SK-N-SH (cell line): ENCODE data around the gene FTO. TPM values are rescaled to one million over a fixed set of nuclear protein-coding genes. Genes with fewer than 3 reads are reported as not detected.

ENCODE experiments used
- CTCF ChIA-PET: fragments of 300-600, 350-600 bp; formaldehyde crosslinking; extraction: SDS; loops from one replicate; lab custom pipeline; 2021; lab: Yijun Ruan, JAX
- POLR2A ChIA-PET: fragments of 350-600 bp; sonication (Branson Sonifier 250); formaldehyde crosslinking; extraction: SDS; loops from one replicate; lab custom pipeline; 2020; ENCODE audit warnings: antibody characterized with exemption, inconsistent platforms; lab: Yijun Ruan, JAX
- DNase-seq: peaks from one replicate; pipeline ENCODE4 v3.0.0; 2012
- H2AFZ ChIP-seq: fragments of 200-600 bp; sonication (generic); 2 replicates; pipeline ENCODE4 v1.8.1; 2016; ENCODE audit warnings: antibody characterized with exemption, mild to moderate bottlenecking, low read depth
- H3F3A ChIP-seq: fragments of 200-600 bp; sonication (generic); replicated peaks from 2 replicates; pipeline ENCODE3; 2016; ENCODE audit warnings: antibody characterized with exemption, mild to moderate bottlenecking; ENCODE audit not compliant: insufficient read depth
- H3K27ac ChIP-seq, 2 experiments: fragments of 200-500 bp in 1 of 2; fragments of 200-600 bp in 1 of 2; sonication (Bioruptor generic) in 1 of 2; sonication (generic), shearing (Covaris generic) in 1 of 2; 2 replicates each; pipeline versions ENCODE4 v1.5.1 to v1.6.1; 2014 to 2016; ENCODE audit warnings: low read depth in 2 of 2, inconsistent platforms in 1 of 2, low read length in 1 of 2, mild to moderate bottlenecking in 1 of 2, mixed read lengths in 1 of 2
- H3K27me3 ChIP-seq: fragments of 200-600 bp; sonication (generic), shearing (Covaris generic); 2 replicates; pipeline ENCODE4 v1.6.1; 2016; ENCODE audit warnings: mixed run types; ENCODE audit not compliant: insufficient read depth
- H3K36me3 ChIP-seq, 2 experiments: fragments of 200-500 bp in 1 of 2; fragments of 200-600 bp in 1 of 2; sonication (Bioruptor generic) in 1 of 2; sonication (generic) in 1 of 2; replicated peaks in 1 of 2; 2 replicates each; pipeline versions ENCODE3 to v1.5.1; 2014 to 2016; ENCODE audit warnings: low read length in 1 of 2, mild to moderate bottlenecking in 1 of 2; ENCODE audit not compliant: insufficient read depth in 2 of 2, control insufficient read depth in 1 of 2
- H3K4me1 ChIP-seq, 2 experiments: fragments of 200-500 bp in 1 of 2; fragments of 200-600 bp in 1 of 2; sonication (Bioruptor generic) in 1 of 2; sonication (generic), shearing (Covaris generic) in 1 of 2; 2 replicates each; pipeline versions ENCODE4 v1.5.1 to v1.6.1; 2014 to 2016; ENCODE audit warnings: low read depth in 1 of 2, low read length in 1 of 2, mixed run types in 1 of 2; ENCODE audit not compliant: insufficient read depth in 2 of 2, control insufficient read depth in 1 of 2
- H3K4me2 ChIP-seq: fragments of 200-600 bp; sonication (generic), shearing (Covaris generic); 2 replicates; pipeline ENCODE4 v1.6.1; 2017; ENCODE audit warnings: mixed run types
- H3K4me3 ChIP-seq, 2 experiments: fragments of 200-500 bp in 1 of 2; fragments of 200-600 bp in 1 of 2; sonication (Bioruptor generic) in 1 of 2; sonication (generic), shearing (Covaris generic) in 1 of 2; 2 replicates each; pipeline versions ENCODE4 v1.5.1 to v1.8.1; 2014 to 2016; ENCODE audit warnings: low read depth in 2 of 2, inconsistent platforms in 1 of 2, low read length in 1 of 2, mild to moderate bottlenecking in 1 of 2, mixed read lengths in 1 of 2, moderate library complexity in 1 of 2
- H3K79me2 ChIP-seq: fragments of 200-600 bp; sonication (generic); 2 replicates; pipeline ENCODE4 v1.8.1; 2017; ENCODE audit warnings: mild to moderate bottlenecking; ENCODE audit not compliant: insufficient read depth
- H3K9ac ChIP-seq: fragments of 200-600 bp; sonication (generic); 2 replicates; pipeline ENCODE4 v1.6.1; 2017; ENCODE audit warnings: mixed run types
- H3K9me2 ChIP-seq: fragments of 200-600 bp; sonication (generic); 2 replicates; pipeline ENCODE4 v1.6.1; 2017; ENCODE audit warnings: mixed run types
- H3K9me3 ChIP-seq: fragments of 200-600 bp; sonication (generic); 2 replicates; pipeline ENCODE4 v1.6.1; 2017; ENCODE audit warnings: mixed run types, mild to moderate bottlenecking, moderate library complexity
- H4K20me1 ChIP-seq: fragments of 200-600 bp; sonication (generic); 2 replicates; pipeline ENCODE4 v1.6.1; 2017; ENCODE audit warnings: mild to moderate bottlenecking, mixed run types; ENCODE audit not compliant: insufficient read depth
- EP300 ChIP-seq, 2 experiments: IDR thresholded peaks; 2 replicates each; pipeline versions ENCODE4 v1.4.0 to v1.6.1; 2012; ENCODE audit warnings: borderline replicate concordance in 1 of 2, low read depth in 1 of 2, low read length in 1 of 2
- EZH2phosphoT487 ChIP-seq: fragments of 200-600 bp; sonication (generic); IDR thresholded peaks from 2 replicates; pipeline ENCODE4 v1.6.1; 2017; ENCODE audit warnings: low read depth, mixed run types, mild to moderate bottlenecking, antibody characterized with exemption, moderate library complexity, borderline replicate concordance
- GABPA ChIP-seq: IDR thresholded peaks from 2 replicates; pipeline ENCODE4 v1.4.0; 2012; ENCODE audit warnings: low read depth, mild to moderate bottlenecking
- JUND ChIP-seq: IDR thresholded peaks from 2 replicates; pipeline ENCODE4 v1.4.0; 2012
- NRF1 ChIP-seq: IDR thresholded peaks from 2 replicates; pipeline ENCODE4 v1.6.1; 2012; ENCODE audit warnings: low read depth, mild to moderate bottlenecking, low read length
- RCOR1 ChIP-seq: fragments of 150-350 bp; IDR thresholded peaks from 2 replicates; pipeline ENCODE4 v1.6.1; 2017; ENCODE audit warnings: antibody characterized with exemption, low read length
- SIN3A ChIP-seq: IDR thresholded peaks from 2 replicates; pipeline ENCODE4 v1.6.1; 2012; ENCODE audit warnings: low read depth, mild to moderate bottlenecking, low read length, moderate library complexity, borderline replicate concordance
- SMC3 ChIP-seq: IDR thresholded peaks from 2 replicates; pipeline ENCODE4 v1.6.1; 2012; ENCODE audit warnings: low read depth, low read length, improper control_type of control experiment
- TCF12 ChIP-seq: IDR thresholded peaks from 2 replicates; pipeline ENCODE4 v1.4.0; 2012
- YY1 ChIP-seq: IDR thresholded peaks from 2 replicates; pipeline ENCODE4 v1.4.0; 2012; ENCODE audit warnings: low read depth, mild to moderate bottlenecking
- WGBS: methylation state at CpG from one replicate; pipeline ENCODE4 v1.1.6; 2017; ENCODE audit warnings: low lambda C conversion rate; 5-methylcytosine and 5-hydroxymethylcytosine counted together
- polyA plus RNA-seq, 3 experiments: library from polyadenylated mRNA; depleted of rRNA; stranded (reverse); fragments of >200 nt; gene quantifications; 2 replicates each; pipeline ENCODE4 v1.2.3, GENCODE V29; 2012
- TF ChIP-seq, protein P1 (sequence below): IDR thresholded peaks from 2 replicates; pipeline ENCODE4 v1.4.0; 2012; ENCODE audit warnings: low read depth, borderline replicate concordance
- TF ChIP-seq, protein P2 (sequence below): fragments of 200-600 bp; sonication (generic); IDR thresholded peaks from 2 replicates; pipeline ENCODE4 v1.6.1; 2017; ENCODE audit warnings: antibody characterized with exemption, mild to moderate bottlenecking, moderate library complexity
- TF ChIP-seq, protein P3 (sequence below): IDR thresholded peaks from 2 replicates; pipeline ENCODE4 v1.6.1; 2012; ENCODE audit warnings: mild to moderate bottlenecking, low read depth, low read length, moderate library complexity
- TF ChIP-seq, protein P4 (sequence below): fragments of 150-350 bp; IDR thresholded peaks from 2 replicates; pipeline ENCODE4 v1.6.1; 2017; ENCODE audit warnings: antibody characterized with exemption, low read length, low read depth, borderline replicate concordance
- TF ChIP-seq, protein P5 (sequence below): IDR thresholded peaks from 2 replicates; pipeline ENCODE4 v1.4.0; 2012; ENCODE audit warnings: low read depth, borderline replicate concordance

FTO gene
- polyA plus RNA-seq, 1 of the 3 experiments (the other 2 are of a cell fraction) = 41.2 TPM

DNA sequence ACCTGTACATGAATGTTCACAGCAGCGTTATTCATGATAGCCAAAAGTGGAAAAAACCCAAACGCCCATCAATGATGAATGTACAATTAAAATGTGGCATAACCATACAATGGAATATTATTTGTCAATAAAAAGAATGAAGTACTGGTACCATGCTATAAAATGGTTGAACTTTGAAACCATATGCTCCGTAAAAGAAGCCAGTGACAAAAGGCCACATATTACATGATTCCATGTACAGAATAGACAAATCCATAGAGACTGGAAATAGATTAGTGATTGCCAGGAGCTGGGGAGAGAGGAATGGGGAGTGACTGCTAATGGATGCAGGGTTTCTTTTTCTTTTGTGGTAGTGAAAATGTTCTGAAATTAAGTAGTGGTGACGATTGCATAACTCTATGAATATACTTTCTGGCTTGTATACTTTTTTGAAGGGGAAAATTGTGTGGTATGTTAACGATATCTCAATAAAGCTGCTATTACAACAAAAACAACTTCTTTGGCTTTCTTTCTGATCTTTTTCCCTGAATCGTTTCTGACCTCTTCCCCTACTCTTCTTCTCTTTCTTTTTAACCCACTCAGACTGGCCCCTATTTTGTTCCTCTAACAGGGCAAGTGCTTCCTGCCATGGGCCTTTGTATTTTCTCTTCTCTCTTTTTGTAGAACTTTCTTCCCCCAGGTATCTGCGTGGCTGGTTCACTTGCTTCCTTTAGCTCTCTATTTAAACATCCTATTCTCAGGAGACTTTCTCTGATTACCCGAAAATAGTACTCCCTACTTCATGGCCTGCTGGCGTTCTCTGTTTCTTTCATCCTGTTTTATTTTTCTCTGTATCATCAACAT lies 67.9 kb downstream of the FTO start (continued):
- TF ChIP-seq, protein P1, sequence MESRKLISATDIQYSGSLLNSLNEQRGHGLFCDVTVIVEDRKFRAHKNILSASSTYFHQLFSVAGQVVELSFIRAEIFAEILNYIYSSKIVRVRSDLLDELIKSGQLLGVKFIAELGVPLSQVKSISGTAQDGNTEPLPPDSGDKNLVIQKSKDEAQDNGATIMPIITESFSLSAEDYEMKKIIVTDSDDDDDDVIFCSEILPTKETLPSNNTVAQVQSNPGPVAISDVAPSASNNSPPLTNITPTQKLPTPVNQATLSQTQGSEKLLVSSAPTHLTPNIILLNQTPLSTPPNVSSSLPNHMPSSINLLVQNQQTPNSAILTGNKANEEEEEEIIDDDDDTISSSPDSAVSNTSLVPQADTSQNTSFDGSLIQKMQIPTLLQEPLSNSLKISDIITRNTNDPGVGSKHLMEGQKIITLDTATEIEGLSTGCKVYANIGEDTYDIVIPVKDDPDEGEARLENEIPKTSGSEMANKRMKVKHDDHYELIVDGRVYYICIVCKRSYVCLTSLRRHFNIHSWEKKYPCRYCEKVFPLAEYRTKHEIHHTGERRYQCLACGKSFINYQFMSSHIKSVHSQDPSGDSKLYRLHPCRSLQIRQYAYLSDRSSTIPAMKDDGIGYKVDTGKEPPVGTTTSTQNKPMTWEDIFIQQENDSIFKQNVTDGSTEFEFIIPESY = no peak
- TF ChIP-seq SMC3 = no peak
- TF ChIP-seq JUND = no peak
- no peak for TF ChIP-seq EZH2phosphoT487
- TF ChIP-seq, protein P2, sequence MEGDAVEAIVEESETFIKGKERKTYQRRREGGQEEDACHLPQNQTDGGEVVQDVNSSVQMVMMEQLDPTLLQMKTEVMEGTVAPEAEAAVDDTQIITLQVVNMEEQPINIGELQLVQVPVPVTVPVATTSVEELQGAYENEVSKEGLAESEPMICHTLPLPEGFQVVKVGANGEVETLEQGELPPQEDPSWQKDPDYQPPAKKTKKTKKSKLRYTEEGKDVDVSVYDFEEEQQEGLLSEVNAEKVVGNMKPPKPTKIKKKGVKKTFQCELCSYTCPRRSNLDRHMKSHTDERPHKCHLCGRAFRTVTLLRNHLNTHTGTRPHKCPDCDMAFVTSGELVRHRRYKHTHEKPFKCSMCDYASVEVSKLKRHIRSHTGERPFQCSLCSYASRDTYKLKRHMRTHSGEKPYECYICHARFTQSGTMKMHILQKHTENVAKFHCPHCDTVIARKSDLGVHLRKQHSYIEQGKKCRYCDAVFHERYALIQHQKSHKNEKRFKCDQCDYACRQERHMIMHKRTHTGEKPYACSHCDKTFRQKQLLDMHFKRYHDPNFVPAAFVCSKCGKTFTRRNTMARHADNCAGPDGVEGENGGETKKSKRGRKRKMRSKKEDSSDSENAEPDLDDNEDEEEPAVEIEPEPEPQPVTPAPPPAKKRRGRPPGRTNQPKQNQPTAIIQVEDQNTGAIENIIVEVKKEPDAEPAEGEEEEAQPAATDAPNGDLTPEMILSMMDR = no peak
- TF ChIP-seq, all 33 proteins: peak for 0

DNA sequence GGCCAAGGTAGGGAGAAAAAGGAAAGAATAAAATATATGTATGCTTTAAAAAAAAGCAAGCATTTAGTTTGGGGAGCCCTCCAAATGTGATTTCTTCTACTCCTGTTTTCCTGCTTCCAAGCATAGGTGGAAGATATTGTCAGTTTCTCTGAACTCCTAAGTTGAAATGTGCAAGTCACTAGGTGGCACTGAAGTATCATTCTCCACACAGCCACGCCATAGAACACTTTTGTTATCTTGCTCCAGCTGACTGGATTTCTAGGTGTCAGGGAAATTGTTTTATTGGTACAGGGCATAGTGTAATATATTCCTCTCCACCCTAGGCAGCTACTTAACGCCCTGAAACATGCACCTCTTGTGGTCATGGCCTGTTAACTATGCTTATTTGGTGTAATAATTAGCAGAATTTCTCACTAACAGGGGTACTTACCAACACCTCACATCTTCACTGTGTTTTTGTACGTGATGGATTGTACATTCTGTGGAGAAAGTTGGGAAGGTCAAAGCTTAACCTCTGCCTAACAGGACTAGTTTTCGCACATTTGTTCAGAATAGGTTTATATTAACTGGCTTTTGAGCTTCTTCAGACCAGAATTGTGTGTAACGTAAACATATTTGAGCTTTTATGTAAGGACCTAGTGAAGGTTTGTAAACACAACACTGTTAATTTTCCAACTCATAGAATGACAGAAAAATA lies 69.3 kb downstream of the FTO start:
- Histone ChIP-seq H3K4me3 (no peak overlapping the region), H3K27me3 (no peaks in the 10 kb centered on the region), H3K4me1 (peaks cover 12 to 51% of the 10 kb centered on the region in 2 experiments), H3K79me2 (peaks cover 45% of the 10 kb centered on the region), H3K36me3 (no peaks in the 10 kb centered on the region), H3K9ac (no peak overlapping the region), H3K9me2 (no peaks in the 10 kb centered on the region), H3K4me2 (no peak overlapping the region), H4K20me1 (peaks cover 16% of the 10 kb centered on the region), H3F3A (peaks cover 19% of the 10 kb centered on the region), H2AFZ (no peak overlapping the region), H3K9me3 (no peaks in the 10 kb centered on the region), H3K27ac (peak overlapping the region in 1 of 2 experiments; percentile 22; a peak in 1 of 4 replicates)
- WGBS = 64% methylated on average over 5 of the region's 5 CpGs
- peak; percentile 52 for DNase-seq
- POLR2A ChIA-PET = no interaction called here
- CTCF ChIA-PET = interaction anchor here (0.5 to 2.6 kb wide), 36 partner anchors 8 to 1692 kb away, joined by 3 to 19 read pairs (median 3); no protein-coding TSS in a partner anchor
- no peak for TF ChIP-seq YY1
- peak; percentile 78 for TF ChIP-seq SMC3
- TF ChIP-seq, protein P3, sequence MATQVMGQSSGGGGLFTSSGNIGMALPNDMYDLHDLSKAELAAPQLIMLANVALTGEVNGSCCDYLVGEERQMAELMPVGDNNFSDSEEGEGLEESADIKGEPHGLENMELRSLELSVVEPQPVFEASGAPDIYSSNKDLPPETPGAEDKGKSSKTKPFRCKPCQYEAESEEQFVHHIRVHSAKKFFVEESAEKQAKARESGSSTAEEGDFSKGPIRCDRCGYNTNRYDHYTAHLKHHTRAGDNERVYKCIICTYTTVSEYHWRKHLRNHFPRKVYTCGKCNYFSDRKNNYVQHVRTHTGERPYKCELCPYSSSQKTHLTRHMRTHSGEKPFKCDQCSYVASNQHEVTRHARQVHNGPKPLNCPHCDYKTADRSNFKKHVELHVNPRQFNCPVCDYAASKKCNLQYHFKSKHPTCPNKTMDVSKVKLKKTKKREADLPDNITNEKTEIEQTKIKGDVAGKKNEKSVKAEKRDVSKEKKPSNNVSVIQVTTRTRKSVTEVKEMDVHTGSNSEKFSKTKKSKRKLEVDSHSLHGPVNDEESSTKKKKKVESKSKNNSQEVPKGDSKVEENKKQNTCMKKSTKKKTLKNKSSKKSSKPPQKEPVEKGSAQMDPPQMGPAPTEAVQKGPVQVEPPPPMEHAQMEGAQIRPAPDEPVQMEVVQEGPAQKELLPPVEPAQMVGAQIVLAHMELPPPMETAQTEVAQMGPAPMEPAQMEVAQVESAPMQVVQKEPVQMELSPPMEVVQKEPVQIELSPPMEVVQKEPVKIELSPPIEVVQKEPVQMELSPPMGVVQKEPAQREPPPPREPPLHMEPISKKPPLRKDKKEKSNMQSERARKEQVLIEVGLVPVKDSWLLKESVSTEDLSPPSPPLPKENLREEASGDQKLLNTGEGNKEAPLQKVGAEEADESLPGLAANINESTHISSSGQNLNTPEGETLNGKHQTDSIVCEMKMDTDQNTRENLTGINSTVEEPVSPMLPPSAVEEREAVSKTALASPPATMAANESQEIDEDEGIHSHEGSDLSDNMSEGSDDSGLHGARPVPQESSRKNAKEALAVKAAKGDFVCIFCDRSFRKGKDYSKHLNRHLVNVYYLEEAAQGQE = no peak
- TF ChIP-seq, protein P4, sequence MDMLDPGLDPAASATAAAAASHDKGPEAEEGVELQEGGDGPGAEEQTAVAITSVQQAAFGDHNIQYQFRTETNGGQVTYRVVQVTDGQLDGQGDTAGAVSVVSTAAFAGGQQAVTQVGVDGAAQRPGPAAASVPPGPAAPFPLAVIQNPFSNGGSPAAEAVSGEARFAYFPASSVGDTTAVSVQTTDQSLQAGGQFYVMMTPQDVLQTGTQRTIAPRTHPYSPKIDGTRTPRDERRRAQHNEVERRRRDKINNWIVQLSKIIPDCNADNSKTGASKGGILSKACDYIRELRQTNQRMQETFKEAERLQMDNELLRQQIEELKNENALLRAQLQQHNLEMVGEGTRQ = no peak
- TF ChIP-seq SIN3A = no peak
- no peak for TF ChIP-seq JUND
- TF ChIP-seq, protein P5, sequence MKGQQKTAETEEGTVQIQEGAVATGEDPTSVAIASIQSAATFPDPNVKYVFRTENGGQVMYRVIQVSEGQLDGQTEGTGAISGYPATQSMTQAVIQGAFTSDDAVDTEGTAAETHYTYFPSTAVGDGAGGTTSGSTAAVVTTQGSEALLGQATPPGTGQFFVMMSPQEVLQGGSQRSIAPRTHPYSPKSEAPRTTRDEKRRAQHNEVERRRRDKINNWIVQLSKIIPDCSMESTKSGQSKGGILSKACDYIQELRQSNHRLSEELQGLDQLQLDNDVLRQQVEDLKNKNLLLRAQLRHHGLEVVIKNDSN = no peak
- no peak for TF ChIP-seq RCOR1
- TF ChIP-seq EP300 (IDR thresholded peaks at IDR 0.05; ENCODE audit: borderline replicate concordance in 1 of 2, low read depth in 1 of 2, low read length in 1 of 2) = no peak
- TF ChIP-seq NRF1 = no peak
- TF ChIP-seq, protein P1 = no peak
- no peak for TF ChIP-seq GABPA
- TF ChIP-seq TCF12 = peak; percentile 16; the same call in 1 of the 2 replicates
